OCI-M2 (cell line): ENCODE results near the gene GOLGA6L10.
"Not testable (repeated sequence)": the region's sequence is repeated elsewhere in the genome, so short reads cannot be mapped to it uniquely, and the experiment has no call there.

Experiments
- DNase-seq: peaks from one replicate; lab custom pipeline; 2025; ENCODE audit not compliant: unreplicated experiment; lab: John Stamatoyannopoulos, UW

GOLGA6L10 gene

GRCh38 chr15:82319522-82320278 is 29.6 kb downstream of the GOLGA6L10 start:
- DNase-seq, result not testable (repeated sequence)

GRCh38 chr15:82318281-82318680 is 31.0 kb downstream of the GOLGA6L10 start:
- not testable (repeated sequence) for DNase-seq

DNA sequence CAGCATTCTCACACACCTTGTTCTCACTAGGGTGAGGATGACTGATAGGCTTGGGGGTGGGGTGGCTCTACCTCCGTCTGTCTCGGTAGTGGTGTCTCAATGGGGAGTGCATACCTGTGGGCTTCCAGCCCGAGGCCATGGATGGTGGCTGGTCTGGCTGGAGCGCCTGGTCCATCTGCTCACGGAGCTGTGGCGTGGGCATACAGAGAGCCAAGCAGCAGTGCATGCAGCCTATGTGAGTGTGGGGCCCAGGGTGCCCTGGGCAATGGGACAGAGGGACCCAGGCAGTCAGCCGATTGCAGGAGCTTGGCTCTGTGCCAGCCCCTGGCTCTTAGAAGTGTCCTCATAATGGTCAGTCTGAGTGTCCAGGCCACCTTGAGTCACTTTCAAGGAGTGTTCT is 31.8 kb downstream of the GOLGA6L10 start:
- DNase-seq, result not testable (repeated sequence)

DNA sequence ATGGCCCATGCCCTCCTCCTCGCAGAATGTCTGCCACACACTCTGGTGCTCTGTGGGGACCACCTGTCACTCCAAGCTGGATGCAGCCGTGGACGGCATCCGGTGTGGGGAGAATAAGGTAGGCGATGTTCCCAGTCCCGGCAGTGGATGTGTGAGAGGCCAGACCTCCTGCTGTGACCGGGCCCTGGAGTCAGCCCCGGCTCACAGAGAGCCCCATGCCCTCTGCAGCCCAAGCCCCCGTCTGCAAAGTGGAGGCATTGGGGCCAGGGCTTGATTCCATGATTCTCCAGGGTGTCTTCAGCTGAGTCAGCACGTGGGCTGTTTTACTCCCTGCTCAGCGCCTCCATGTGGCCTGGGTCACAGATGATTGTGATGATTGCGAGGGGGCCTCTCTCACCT is 32.2 kb downstream of the GOLGA6L10 start:
- no peak for DNase-seq

- DNase-seq, result not testable (repeated sequence)
These were observed 32.8 kb downstream of the GOLGA6L10 start for GRCh38 chr15:82316247-82317090.

DNA sequence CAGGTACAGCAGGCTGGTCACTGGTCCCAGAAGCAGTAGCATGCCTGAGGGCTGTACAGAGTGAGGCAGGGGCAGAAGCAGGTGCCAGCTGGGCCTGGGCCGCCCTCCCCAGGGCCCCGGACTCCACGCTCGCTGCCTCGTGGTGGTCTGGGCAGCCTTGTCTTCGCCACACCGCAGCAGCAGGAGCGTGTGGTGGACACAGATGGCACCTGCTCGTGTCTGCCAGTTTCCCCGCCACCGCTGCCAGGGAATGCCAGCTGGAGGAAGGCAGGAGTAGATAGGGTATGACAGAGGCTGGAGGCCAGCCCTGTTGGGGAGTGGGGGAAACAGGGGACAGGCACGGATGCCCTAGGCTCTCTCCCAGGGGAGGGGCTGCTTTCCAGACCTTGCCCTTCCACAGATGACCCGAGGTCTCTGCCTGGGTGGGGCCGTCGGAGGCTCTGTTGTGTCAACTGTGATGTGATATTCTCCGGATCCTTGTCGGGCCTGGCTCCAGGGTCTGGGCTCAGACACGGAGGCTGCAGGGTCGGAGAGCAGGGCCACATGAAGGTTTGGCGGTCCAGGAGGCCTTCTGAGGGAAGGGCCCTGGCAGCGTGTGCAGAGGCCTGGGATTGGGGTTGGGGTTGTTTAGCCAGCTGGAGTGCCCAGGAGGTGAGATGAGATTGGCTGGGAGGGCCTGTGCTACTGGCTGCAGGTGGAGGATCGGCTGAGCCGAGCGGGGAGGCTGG is 33.6 kb downstream of the GOLGA6L10 start:
- DNase-seq, result no peak

DNA sequence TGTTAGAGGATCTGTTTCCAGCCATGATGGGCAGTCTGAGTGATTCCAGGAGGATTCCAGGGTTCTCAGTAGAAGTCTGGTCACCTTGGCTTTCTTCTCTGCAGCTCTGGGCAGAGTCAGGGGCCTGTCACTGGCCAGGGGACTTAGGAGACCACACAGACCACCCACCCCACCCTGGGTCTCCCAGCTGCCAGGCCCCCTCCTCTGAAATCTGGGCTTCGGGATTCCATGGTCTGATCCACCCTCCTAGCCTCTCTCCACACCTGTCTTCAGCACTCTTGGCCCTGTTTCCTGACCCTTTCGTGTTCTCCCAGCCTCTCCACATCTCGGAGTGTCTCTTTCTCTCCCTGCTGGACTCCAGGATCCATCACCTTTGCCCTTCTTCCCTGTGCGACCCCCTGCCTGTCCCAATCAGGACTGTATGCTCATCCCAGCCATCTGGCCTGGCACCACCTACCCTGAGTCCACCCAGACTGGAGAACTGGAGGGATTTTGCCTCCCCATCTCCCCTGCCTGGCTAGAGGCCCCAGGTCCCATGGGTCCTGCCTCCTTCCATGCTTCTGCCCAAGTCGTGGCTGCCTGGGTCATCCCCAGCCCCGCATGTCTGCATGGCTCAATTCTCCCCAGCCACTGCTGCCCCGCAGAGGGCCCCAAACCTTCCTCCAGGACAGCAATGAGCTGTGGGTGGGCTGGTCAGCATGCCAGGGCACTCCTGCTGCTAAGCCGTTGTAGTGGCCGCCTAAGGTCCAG is 34.3 kb downstream of the GOLGA6L10 start:
- DNase-seq, result no peak

DNA sequence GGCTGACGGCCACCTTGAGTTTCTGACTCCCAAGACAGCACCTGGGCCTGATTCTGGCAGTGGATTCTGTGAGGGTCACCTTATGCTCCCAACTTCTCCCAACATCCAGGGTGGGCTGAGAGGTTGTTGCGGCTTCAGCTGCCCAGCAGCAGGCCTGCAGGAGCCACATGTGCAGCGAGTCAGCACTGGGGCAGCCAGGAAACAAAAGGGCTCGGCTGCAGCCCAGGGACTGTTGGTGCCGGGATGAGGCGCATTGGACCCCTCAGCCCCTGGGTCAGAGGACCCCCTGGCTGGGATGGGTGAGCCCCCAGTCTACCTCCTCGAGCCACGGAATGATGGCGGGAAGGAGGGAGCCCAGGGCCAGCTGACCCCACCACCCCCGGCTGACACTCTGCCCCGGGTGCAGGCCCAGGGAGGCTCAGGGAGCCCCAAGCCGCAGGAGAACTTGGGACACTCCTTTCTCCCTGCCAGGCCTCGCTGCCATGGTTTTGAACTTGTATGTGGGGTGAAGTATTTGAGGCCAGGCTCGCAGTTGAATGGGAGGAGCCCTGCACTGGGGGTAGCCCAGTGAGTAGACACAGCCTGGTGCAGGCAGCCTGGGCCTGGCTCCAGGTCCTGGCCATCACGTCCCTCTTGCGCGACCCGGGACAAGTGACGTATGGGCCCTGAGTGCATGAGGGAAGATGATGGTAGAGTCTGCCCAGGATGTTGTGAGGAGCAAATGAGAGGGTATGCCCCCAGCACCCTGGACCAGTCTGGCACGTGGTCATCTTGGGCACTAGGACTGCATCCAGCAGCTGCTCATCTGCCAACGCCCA is 35.1 kb downstream of the GOLGA6L10 start:
- DNase-seq, result not testable (repeated sequence)

- no peak for DNase-seq
These were observed 35.8 kb downstream of the GOLGA6L10 start for GRCh38 chr15:82313446-82313845.

DNA sequence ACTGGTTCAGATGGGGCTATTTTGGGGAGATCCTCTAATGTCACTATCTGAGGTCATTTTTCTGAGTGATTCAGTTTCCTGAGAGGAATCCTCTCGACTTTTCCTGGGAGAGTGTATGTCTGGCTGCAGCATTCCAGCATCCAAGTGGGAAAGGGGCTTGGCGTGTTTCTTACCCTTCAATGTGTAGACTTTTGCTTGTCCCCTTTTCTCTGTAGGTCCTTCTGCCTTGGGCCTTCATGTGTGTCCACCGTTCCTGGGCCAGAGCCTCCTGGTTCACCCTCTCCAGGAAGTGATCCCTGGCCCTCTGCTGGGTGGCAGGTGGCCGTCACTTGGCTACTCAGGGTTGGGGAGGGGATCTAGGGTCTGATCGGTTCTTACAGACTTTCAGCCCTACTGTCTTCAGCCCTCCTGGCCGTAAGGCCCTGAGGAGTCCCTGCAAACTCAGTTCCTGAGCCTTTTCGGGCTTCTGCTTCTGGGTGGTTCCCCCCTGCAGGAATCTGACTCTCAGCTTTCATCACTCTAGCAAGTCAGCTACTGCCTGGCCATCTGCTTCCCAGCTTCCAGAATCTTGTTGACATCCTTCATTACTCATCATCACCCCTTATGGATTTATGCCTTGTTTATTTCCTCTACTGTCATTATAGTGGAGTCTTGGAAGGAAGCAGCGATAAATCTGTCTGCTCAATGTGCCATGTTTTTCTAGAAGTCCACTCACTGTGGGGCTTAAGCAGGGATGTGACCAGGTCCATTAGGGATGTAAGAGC is 36.5 kb downstream of the GOLGA6L10 start:
- no peak for DNase-seq

DNA sequence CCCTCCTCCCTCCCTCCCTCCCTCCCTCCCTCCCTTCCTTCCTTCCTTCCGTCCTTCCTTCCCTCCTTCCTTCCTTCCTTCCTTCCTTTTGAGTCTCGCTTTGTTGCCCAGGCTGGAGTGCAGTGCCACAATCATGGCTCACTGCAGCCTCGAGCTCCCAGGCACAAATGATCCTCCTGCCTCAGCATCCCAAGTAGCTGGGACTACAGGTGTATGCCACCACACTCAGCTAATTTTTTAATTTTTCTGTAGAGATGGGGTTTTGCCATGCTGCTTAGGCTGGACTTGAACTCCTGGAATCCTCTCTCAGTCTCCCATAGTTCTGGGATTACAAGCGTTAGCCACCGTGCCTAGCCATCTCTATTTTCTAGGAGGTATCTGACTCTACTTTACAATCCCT is 38.0 kb downstream of the GOLGA6L10 start:
- not testable (repeated sequence) for DNase-seq

DNA sequence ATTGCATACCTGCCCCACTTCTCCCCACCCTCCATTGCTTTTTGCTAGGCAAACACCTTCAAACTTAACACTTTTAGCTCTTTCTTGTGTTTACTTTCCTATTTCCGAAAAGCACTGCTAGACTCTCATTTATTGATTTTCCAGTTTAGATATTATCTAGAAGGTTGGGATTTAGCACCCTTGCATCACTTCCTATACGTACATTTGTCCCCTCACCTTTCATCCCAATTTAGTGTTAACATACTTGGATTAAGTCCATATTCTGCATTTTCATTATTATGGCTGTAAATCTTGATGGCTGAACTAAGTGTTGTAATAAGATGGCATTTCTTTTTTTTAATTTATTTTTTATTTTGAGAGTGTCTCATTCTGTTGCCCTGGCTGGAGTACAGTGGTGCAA is 39.5 kb downstream of the GOLGA6L10 start:
- no peak for DNase-seq

DNA sequence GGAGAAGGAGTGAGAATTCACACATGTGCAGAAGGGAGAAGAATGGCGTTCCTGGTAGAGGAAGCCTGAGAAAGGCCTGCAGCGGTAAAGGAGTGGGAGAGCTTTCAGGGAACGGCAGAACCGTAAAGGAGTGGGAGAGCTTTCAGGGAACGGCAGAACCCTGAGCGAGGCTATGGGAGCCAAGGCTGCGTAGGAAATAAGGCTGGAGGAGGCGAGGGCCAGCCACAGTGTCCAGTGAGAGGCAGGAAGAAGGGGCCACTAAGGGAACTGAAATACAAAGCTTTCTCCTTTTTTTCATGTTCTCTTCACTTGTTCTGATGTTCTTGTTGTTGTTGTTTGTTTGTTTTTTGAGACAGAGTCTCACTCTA is 41.6 kb downstream of the GOLGA6L10 start:
- no peak for DNase-seq

DNA sequence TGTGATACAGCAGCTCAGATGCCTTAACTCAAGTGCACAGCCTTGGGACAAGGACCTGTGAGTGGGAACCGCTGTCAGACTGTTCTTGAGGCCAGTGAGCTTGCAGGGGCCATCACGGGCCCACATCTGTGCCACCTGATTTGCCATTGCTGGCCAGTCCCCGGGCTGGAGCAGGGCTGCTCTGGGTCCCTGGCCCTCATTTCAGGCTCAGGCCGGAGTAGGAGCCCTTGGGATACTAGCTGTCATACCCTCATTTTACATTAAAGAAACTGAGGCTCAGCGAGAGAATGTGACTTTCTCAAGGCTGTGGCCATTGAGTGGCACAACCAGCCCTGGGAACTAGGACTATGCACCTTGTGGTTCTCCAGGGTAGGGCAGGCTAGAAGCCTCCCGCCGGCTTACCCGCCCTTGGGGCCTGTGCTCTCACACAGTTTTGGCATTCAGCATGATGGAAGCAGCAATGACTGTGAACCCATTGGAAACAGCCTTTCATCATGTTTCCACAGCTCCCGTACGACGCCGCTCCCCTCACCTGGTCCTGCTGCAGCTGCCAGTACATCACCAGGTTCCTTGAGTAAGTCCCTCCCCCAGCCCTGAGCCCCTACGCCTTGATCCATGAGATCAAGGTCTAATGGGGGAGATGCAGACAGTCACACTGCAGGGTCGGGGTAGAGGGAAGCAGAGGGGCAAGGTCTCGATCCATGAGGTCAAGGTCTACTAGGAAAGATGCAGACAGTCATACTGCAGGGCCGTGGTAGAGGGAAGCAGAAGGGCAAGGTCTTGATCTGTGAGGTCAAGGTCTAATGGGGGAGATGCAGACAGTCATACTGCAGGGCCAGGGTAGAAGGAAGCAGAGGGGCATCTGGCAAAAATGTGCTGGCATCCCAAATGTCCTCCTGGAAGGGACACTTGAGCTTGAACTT is 42.2 kb downstream of the GOLGA6L10 start:
- DNase-seq, result no peak

GRCh38 chr15:82305621-82306048 is 43.6 kb downstream of the GOLGA6L10 start:
- DNase-seq, result no peak

DNA sequence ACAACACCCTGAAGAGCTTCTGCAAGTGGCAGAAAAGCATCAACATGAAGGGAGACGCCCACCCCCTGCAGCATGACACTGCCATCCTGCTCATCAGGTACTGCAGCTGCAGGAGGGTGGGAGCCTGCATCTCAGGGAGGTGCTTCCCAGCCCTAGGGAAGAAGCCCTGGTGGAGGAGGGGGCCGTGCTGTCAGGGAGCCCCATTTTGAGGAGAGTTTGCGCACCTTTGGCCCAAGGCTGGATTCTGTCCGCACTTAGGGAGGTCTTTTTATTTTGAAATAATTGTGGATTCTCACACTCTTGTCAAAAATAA is 44.5 kb downstream of the GOLGA6L10 start:
- DNase-seq, result no peak

- no peak for DNase-seq
These were observed 45.1 kb downstream of the GOLGA6L10 start for GRCh38 chr15:82303956-82304777.
